ENCODE measurements around the gene AKR1C2.
"Not testable (repeated sequence)": the region's sequence is repeated elsewhere in the genome, so short reads cannot be mapped to it uniquely, and the experiment has no call there.

DNA sequence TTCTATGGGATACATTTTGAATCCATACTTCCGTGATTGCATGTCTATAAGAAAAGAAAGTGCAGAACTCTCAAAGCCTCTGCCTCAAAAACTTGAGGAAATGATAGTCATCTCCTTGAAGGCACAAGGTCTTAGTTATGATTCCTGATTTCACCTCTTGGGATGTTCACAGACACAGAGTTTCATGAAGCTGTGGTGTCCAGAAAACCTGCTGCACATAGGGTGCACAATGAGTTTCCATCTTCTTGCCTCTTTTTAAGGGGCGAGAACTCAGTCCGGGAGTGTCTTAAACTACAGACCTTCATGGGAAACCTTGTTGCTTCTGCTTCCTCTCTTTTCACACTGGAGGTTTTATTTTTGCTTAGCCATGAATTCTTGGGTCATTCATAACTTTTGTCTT, 36.5 kb downstream of the AKR1C2 start:
- TF ChIP-seq, protein P1, sequence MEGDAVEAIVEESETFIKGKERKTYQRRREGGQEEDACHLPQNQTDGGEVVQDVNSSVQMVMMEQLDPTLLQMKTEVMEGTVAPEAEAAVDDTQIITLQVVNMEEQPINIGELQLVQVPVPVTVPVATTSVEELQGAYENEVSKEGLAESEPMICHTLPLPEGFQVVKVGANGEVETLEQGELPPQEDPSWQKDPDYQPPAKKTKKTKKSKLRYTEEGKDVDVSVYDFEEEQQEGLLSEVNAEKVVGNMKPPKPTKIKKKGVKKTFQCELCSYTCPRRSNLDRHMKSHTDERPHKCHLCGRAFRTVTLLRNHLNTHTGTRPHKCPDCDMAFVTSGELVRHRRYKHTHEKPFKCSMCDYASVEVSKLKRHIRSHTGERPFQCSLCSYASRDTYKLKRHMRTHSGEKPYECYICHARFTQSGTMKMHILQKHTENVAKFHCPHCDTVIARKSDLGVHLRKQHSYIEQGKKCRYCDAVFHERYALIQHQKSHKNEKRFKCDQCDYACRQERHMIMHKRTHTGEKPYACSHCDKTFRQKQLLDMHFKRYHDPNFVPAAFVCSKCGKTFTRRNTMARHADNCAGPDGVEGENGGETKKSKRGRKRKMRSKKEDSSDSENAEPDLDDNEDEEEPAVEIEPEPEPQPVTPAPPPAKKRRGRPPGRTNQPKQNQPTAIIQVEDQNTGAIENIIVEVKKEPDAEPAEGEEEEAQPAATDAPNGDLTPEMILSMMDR (IDR thresholded peaks at IDR 0.05; ENCODE audit: insufficient read depth, low read depth, low read length) = not testable (repeated sequence)
- TF ChIP-seq EZH2 (IDR thresholded peaks at IDR 0.05; ENCODE audit: insufficient read depth, low read length) = not testable (repeated sequence)
